UCSD-AML1 (cell line): ENCODE data around the gene TIMM44.

ENCODE experiments used
- DNase-seq: peaks from one replicate; lab custom pipeline; 2025; ENCODE audit not compliant: unreplicated experiment; lab: John Stamatoyannopoulos, UW

TIMM44 gene

GRCh38 chr19:7877249-7877836, 66.1 kb downstream of the TIMM44 start:
- DNase-seq = no peak
